ENCODE data around the gene DUSP28. TPM values are rescaled to one million over a fixed set of nuclear protein-coding genes. Genes with fewer than 3 reads are reported as not detected.

Gene DUSP28
- total and polyA plus RNA-seq, 12 donors = 4.9 to 22.2 (median 8.5) TPM

DNA sequence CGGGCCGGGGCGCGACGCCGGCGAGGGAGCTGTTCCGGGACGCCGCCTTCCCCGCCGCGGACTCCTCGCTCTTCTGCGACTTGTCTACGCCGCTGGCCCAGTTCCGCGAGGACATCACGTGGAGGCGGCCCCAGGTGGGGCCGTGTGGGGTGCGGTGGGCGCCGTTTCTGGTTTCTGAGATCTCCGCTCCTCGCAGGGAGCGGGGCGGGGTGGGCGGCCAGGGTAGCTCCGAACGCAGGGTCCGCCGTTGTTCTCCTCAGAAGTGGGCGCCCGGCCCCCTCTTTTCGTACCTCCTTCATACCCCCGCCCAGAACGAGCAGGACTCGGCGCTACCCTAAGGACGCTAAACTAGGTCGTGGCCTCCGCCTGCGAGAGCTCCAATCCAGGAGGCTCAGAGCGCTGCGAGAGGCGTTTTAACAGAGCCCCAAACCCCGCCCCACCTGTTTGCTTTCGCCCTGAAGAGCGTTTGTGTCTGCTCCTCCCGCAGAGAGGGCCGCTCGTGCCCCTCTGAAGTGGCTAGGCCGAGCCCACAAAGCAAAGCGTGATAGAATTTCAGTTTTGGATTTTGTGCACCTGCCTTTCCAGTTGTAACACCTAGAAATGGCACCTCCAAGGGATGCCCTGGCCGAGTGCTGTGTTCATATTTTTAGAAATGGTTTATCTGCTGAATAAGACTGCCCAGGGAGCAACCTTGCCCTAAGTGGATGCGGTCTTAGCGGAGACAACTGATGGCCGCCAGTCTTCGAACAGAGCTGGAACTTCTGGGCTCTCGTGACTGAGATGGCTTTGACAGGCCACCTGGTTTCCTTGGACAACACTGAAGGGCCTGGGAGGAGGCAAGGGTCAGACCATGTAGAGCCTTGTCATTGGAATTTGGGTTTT lies 27.0 kb downstream of the DUSP28 start:
- Histone ChIP-seq H3K27me3 (no peaks in the 10 kb centered on the region), H3K4me3 (peak overlapping the region; percentile 68 to 89 (median 84)), H3K9me3 (replicated peaks in 1 of 3) (no peaks in the 10 kb centered on the region), H3K4me1 (replicated peaks in 1 of 2) (peaks cover 27 to 38% of the 10 kb centered on the region in 2 donors), H3K27ac (peak overlapping the region; percentile 45 to 98 (median 78)), H3K36me3 (replicated peaks in 1 of 2) (peaks cover 0 to 16% of the 10 kb centered on the region in 2 donors)
- TF ChIP-seq POLR2A (IDR thresholded peaks at IDR 0.05) = no peak
- TF ChIP-seq, protein P1, sequence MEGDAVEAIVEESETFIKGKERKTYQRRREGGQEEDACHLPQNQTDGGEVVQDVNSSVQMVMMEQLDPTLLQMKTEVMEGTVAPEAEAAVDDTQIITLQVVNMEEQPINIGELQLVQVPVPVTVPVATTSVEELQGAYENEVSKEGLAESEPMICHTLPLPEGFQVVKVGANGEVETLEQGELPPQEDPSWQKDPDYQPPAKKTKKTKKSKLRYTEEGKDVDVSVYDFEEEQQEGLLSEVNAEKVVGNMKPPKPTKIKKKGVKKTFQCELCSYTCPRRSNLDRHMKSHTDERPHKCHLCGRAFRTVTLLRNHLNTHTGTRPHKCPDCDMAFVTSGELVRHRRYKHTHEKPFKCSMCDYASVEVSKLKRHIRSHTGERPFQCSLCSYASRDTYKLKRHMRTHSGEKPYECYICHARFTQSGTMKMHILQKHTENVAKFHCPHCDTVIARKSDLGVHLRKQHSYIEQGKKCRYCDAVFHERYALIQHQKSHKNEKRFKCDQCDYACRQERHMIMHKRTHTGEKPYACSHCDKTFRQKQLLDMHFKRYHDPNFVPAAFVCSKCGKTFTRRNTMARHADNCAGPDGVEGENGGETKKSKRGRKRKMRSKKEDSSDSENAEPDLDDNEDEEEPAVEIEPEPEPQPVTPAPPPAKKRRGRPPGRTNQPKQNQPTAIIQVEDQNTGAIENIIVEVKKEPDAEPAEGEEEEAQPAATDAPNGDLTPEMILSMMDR (IDR thresholded peaks at IDR 0.05) = no peak
- intact Hi-C loops (cut with DNase I) = no loop called here
- peak in 5 of 7 donors; percentile 52 to 74 (median 64) for DNase-seq
- WGBS, 4 donors = 1 to 9% (median 3%) methylated on average over 9 to 62 of the region's 62 CpGs

GRCh38 chr2:240588006-240588655 lies 28.0 kb downstream of the DUSP28 start:
- TF ChIP-seq, protein P1 (IDR thresholded peaks at IDR 0.05) = no peak
- TF ChIP-seq POLR2A (IDR thresholded peaks at IDR 0.05) = no peak
- Histone ChIP-seq H3K36me3 (replicated peaks in 1 of 2) (peaks cover 0 to 17% of the 10 kb centered on the region in 2 donors), H3K27ac (no peak overlapping the region), H3K4me3 (peak overlapping the region in 1 of 4 donors; percentile 89), H3K4me1 (replicated peaks in 1 of 2) (peaks cover 27 to 38% of the 10 kb centered on the region in 2 donors), H3K9me3 (replicated peaks in 1 of 3) (no peaks in the 10 kb centered on the region), H3K27me3 (no peaks in the 10 kb centered on the region)
- 75 to 83% (median 82%) methylated on average over 10 of the region's 10 CpGs for WGBS, 4 donors
- DNase-seq = no peak
- intact Hi-C loops (cut with DNase I) = no loop called here

DNA sequence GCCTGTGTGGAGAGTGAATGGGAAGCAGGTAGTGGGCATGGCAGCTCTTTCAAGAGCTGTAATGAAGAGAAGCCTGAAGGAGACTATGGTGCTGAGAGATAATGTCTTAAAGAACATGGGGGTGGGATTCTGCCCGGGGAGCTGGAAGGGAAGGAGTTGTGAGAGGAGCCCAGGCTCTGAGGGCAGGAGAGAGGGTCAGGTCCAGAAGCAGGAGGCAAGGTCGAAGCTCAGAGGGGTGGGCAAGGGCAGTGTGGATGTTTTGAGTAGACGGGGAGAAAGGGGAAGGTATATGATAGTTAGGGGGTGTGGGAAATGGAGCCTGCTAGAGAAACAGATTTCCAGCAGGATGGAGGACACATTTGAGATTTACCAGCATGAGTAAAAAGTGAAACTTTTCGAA lies 28.5 kb downstream of the DUSP28 start:
- 80 to 85% (median 82%) methylated on average over 4 of the region's 4 CpGs for WGBS, 4 donors
- TF ChIP-seq POLR2A (IDR thresholded peaks at IDR 0.05) = no peak
- TF ChIP-seq, protein P1 (IDR thresholded peaks at IDR 0.05) = no peak
- H3K36me3 ChIP-seq (replicated peaks in 1 of 2) = peaks cover 0 to 17% of the 10 kb centered on the region in 2 donors
- no peak overlapping the region for H3K4me3 ChIP-seq
- peaks cover 27 to 38% of the 10 kb centered on the region in 2 donors for H3K4me1 ChIP-seq (replicated peaks in 1 of 2)
- no peak overlapping the region for H3K27ac ChIP-seq
- DNase-seq = no peak
- intact Hi-C loops (cut with DNase I) = no loop called here
- H3K27me3 ChIP-seq = no peaks in the 10 kb centered on the region
- H3K9me3 ChIP-seq (replicated peaks in 1 of 3) = no peaks in the 10 kb centered on the region

GRCh38 chr2:240589375-240589774 lies 29.2 kb downstream of the DUSP28 start:
- Histone ChIP-seq H3K36me3 (replicated peaks in 1 of 2) (peaks cover 0 to 17% of the 10 kb centered on the region in 2 donors), H3K27ac (no peak overlapping the region), H3K9me3 (replicated peaks in 1 of 3) (no peaks in the 10 kb centered on the region), H3K4me1 (replicated peaks in 1 of 2) (peaks cover 25 to 34% of the 10 kb centered on the region in 2 donors), H3K27me3 (no peaks in the 10 kb centered on the region), H3K4me3 (no peak overlapping the region)
- 84 to 86% (median 85%) methylated on average over 4 to 14 of the region's 14 CpGs for WGBS, 4 donors
- intact Hi-C loops (cut with DNase I) = no loop called here
- DNase-seq = no peak
- TF ChIP-seq, protein P1 (IDR thresholded peaks at IDR 0.05) = no peak
- no peak for TF ChIP-seq POLR2A (IDR thresholded peaks at IDR 0.05)
